AG09319 (cell line): ENCODE data around the gene ATP6V0D1.

Experiments used
- DNase-seq: peaks from one replicate; pipeline ENCODE4 v3.0.0-alpha.2; 2010; ENCODE audit warnings: low read depth; ENCODE audit errors: extremely low read depth
- TF ChIP-seq, protein P1 (sequence below): IDR thresholded peaks from 2 replicates; pipeline ENCODE4 v1.5.1; 2011; ENCODE audit warnings: low read depth, mild to moderate bottlenecking, inconsistent platforms, low read length, moderate library complexity

Gene ATP6V0D1

DNA sequence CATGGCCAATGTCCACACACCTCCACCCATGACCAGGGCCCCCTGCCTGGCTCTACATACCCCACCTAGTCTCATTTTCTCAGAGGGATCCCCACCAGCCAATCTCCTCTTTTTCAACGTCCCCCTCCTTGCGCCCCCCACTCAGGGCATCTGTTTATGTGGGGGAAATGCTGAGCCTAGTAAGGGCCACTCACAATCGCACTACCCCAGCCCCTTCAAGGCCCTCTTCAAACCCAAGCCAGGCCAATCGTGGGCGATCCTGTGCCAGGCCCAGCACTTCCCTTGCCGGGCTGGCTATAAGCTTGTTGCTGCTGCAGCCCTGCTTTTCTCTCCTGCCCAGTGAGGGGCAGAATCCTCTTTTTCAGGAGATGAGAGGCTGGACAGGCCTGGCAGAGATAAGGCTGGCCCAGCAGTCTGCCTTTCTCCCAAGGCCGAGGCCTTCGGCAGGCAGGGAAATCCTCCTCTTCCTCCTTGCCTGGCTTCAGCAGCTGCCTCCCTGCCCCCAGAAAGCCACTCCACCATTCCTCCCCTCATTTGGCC lies 33.9 kb downstream of the ATP6V0D1 start:
- TF ChIP-seq, protein P1, sequence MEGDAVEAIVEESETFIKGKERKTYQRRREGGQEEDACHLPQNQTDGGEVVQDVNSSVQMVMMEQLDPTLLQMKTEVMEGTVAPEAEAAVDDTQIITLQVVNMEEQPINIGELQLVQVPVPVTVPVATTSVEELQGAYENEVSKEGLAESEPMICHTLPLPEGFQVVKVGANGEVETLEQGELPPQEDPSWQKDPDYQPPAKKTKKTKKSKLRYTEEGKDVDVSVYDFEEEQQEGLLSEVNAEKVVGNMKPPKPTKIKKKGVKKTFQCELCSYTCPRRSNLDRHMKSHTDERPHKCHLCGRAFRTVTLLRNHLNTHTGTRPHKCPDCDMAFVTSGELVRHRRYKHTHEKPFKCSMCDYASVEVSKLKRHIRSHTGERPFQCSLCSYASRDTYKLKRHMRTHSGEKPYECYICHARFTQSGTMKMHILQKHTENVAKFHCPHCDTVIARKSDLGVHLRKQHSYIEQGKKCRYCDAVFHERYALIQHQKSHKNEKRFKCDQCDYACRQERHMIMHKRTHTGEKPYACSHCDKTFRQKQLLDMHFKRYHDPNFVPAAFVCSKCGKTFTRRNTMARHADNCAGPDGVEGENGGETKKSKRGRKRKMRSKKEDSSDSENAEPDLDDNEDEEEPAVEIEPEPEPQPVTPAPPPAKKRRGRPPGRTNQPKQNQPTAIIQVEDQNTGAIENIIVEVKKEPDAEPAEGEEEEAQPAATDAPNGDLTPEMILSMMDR = no peak
- no peak for DNase-seq

GRCh38 chr16:67445913-67446907 lies 34.7 kb downstream of the ATP6V0D1 start:
- TF ChIP-seq, protein P1 = no peak; the same call in 1 of the 2 replicates
- DNase-seq = no peak

DNA sequence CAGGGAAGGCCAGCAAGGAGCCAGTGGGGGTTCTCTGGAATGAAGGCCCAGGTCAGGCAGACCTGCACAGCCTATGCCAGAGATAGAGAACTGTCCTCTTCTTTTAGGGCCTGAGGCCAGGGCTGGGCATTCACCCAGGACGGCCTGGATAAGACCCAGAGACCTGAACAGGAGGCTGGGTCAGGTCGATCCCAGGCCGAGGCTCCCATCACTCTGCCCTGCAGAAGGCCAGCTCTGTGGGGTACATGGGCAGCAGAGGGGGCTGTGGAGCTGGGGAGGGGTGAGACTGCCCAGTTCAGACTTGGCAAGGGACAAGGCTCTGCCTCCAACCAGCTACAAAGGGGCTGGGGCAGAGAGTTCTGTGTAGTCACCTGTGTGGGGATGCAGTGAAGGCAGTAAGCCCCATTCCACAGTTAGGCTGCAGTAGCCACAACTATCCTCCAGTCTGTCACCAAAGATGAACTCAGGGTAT lies 35.5 kb downstream of the ATP6V0D1 start:
- TF ChIP-seq, protein P1 = no peak; the same call in none of the 2 replicates
- DNase-seq = no peak

- TF ChIP-seq, protein P1 = no peak
- DNase-seq = no peak
These were observed 35.9 kb downstream of the ATP6V0D1 start for GRCh38 chr16:67445126-67445426.

DNA sequence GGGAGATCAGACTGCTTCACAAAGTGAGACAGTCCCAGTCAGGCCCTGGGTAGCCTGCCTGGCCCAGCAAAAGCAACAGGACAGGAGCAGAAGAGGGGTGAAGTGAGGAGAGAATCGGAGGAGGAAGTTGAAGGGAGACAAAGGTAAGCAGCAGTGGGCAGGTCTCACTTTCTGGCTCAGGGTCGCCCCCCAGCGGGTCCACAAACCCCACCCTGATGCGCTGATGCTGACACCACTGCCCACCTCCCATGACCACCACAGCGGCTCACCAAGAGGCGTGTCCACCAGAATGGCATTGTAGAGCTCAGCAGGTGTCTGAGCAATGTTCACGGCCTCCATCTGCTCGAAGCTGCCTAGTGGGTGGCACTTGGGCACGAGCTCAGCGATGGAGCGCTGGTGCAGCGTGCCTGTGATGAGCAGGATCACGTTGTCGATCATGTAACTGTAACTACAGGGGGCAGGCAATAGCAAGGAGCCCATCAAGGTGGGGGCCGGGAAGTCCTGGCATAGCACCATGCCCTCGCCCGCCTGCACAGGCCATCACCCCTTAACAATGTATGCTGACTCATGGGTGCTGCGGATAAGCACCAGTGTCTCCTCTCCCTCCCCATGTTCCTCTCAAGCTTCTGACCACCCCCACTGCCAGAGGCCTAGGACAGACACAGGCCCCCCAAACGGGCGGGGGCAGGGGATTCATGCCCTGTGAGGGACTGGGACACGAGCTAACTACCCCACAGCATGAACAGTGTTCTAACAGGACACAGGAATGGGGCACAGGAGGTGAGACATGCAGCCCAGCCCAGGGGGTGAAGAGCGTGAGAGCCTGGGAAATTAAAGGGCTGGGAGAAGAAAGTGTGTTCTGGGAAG lies 36.5 kb downstream of the ATP6V0D1 start:
- TF ChIP-seq, protein P1 = no peak; the same call in 1 of the 2 replicates
- DNase-seq = no peak

DNA sequence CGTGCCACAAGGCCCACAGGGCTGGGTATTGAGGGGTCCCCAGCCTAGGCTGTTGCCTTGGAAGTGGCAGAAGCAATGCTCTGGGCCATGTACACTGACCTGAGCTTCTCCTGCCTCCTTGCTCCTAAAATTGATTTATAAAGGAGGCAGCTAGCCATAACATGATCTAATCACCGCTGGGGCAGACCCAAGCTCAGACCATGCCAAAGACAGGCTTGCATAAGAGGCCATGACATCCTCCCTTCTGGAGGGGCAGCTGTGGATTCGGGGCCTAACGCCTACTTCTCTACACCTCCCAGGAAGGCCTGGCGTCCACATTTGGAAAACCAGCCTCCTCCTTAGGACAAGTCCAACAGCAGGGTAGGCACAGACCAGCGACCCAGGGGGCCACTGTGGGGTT lies 37.7 kb downstream of the ATP6V0D1 start:
- TF ChIP-seq, protein P1 = no peak

More for the DNA sequence above, 37.7 kb downstream of the ATP6V0D1 start:
- DNase-seq = no peak
